PC-3 (cell line): ENCODE data around the gene CD99.

Experiments used
- CTCF ChIP-seq: fragments of 300-600 bp; sonication (generic); conservative IDR thresholded peaks from 2 replicates; pipeline ENCODE4 v1.5.1; 2017; ENCODE audit warnings: antibody characterized with exemption, low read depth, mild to moderate bottlenecking, low read length
- EZH2 ChIP-seq: fragments of 300-600 bp; sonication (generic); IDR thresholded peaks from one replicate; pipeline ENCODE4 v1.6.1; 2017; ENCODE audit warnings: antibody characterized with exemption, mild to moderate bottlenecking, low read length; ENCODE audit not compliant: unreplicated experiment
- EZH2phosphoT487 ChIP-seq: fragments of 300-600 bp; sonication (generic); IDR thresholded peaks from 2 replicates; pipeline ENCODE4 v1.6.1; 2018; ENCODE audit warnings: mild to moderate bottlenecking, antibody characterized with exemption, low read length, borderline replicate concordance

GRCh38 chrX:2654436-2655340 lies 36.4 kb upstream of the CD99 start:
- TF ChIP-seq CTCF: no peak
- no peak for TF ChIP-seq EZH2
- no peak for TF ChIP-seq EZH2phosphoT487
